Measurements from ENCODE around the gene NDUFS4.

GRCh38 chr5:53712327-53712726 lies 151.9 kb downstream of the NDUFS4 start:
- no peak for TF ChIP-seq REST (IDR thresholded peaks at IDR 0.05; ENCODE audit: low read depth, low read length)
- TF ChIP-seq CHD2 (IDR thresholded peaks at IDR 0.05; ENCODE audit: low read length, partially characterized antibody) = no peak
- no peak for TF ChIP-seq CTCF (IDR thresholded peaks at IDR 0.05)
- no peak for TF ChIP-seq IRF3 (IDR thresholded peaks at IDR 0.05; ENCODE audit: low read depth, low read length)
- no peak for TF ChIP-seq MAX (IDR thresholded peaks at IDR 0.05; ENCODE audit: low read depth)
- TF ChIP-seq SIN3A (IDR thresholded peaks at IDR 0.05; ENCODE audit: borderline replicate concordance, low read depth, low read length) = no peak
- no peak for TF ChIP-seq TEAD4 (IDR thresholded peaks at IDR 0.05; ENCODE audit: borderline replicate concordance, insufficient read depth)
